Hepatic stellate cell (primary cell): ENCODE data around the gene IGF2BP2.
A peak's percentile ranks its signal among the peaks of the same experiment; 100 is the strongest.

Source experiments
- DNase-seq: peaks from one replicate; pipeline ENCODE4 v3.0.0; 2011; ENCODE audit warnings: low spot score

Gene IGF2BP2

GRCh38 chr3:185732782-185733181, 92.1 kb downstream of the IGF2BP2 start:
- DNase-seq = peak; percentile 60

DNA sequence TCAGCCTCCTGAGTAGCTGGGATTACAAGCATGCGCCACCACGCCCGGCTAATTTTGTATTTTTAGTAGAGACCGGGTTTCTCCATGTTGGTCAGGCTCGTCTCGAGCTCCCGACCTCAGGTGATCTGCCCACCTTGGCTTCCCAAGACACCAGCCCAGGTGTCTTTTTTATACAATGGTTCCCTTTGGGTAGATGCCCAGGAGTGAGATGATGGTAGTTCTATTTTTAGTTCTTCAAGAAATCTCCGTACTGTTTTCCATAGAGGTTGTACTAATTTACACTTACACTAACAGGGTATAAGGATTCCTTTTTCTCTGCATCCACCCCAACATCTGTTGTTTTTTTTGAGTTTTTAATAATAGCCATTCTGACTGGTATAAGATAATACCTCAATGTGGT, 94.3 kb downstream of the IGF2BP2 start:
- DNase-seq = no peak

DNA sequence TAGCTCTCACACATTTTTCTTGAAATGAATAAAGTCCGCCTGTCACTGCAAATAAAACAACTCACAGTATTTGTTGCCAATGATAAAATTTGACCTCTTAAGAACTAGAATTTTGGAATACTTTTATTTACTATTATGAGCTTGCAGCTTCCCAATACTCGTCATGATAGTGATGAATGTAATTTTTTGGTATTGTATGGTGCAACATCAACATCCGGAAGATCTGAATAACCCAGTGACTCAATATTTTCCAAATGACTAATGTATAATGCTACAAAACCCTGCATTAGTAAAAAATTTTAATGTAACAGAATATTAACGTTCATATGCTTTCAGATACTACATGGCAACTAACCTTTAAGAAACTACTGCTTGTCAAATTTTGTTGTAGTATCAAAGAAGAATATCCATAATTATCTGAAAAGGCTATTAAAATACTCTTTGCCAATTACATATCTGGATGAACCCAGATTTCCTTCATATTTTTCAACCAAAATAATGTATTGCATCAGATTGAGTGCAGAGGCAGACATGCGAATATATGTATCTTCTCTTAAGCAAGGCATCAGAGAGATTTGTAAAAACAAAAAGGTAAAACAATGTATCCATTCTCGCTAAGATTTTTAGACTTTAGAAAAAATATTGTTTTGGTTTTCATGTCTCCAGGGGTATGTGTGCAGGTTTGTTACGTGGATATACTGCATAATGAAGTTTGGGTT, 95.3 kb downstream of the IGF2BP2 start:
- peak; percentile 65 for DNase-seq

- no peak for DNase-seq
Measured at GRCh38 chr3:185728630-185729336, 96.1 kb downstream of the IGF2BP2 start.

DNA sequence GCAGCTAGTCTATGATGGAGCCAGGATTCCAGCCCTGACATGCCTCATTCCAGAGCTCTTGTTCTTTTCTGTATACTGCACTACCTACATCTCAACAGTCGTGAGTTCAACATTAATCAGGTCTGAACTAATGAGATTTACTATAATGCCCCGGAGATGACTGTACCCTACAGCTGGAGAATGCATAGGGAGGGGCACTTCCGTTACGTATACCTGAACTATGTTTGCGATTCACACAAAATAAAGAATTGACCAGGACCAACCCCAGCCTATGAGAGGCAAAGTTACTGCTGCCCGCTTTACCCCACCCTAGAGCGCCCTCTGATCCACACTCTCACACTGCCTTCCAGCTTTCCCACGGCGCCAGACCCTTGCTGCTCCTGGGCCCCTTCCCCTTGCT, 97.0 kb downstream of the IGF2BP2 start:
- no peak for DNase-seq

DNA sequence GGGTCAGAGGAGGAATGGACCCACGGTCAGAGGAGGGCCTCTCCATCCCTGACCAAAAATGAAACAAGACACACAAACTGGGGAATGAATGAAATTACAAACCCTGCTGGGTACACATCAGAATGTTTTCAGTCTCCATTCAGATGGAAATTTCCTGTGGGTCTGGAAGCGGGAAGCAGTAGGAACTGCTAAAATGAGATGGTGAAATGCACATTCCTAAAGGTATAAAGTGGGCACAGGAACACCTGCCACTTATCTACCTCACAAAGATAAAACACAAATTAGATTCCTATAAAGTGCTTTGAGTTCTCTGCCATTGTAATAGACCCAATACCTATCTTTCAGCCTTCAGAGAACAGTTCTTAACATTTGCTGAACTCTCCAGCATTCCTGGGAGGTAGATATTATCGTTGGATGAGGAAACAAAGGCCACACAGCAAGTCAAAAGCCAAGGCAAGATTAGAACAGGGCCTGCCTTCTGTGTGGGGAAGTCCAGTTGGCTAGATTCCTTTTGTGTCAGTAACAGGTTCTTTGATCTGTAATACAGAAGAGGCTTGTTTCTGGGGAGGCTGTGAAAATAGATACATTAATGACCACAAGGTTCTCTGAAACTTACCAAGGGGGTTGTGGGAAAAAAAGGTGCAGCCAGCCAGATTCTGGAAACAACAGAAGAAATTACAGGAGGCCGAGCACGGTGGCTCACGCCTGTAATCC, 98.4 kb downstream of the IGF2BP2 start:
- DNase-seq = no peak

- no peak for DNase-seq
Measured at GRCh38 chr3:185724761-185725160, 100.1 kb downstream of the IGF2BP2 start.

DNA sequence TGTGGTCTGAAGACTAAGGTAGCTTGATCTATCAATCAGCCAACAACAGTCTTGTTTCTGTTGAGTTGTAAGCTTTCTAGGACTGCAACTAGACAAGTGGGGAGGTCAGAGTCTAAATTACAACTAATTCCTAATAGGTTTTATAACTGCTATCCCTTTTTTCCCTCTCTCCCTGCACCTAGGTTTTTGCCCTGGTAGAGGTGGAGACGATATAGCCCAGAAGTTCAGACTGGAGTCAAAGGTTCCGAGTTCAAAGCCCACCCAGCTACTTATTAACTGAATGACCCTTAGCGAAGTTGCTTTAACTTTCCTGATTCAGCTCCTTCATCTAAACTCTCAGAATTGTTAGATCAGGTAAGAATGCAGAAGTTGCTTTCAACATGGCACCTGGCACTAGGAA, 100.6 kb downstream of the IGF2BP2 start:
- no peak for DNase-seq

DNA sequence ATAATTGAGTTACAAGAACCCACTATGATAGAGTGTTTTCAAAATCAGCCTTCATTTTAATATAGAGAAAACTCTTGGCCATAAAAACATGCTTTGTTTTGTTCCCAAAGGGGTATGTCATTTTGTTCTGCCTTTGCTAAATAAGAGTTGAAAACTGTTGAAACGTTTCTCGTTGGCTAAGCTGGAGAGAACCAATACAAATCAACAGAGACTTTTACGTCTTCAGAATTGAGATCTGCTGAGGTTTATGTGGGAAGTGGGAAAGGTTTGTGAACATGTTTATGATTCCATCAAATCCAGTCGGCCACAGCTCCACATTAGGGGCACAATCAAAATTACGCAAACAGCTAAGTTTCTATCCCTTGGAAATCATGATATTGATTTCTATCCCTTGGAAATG, 102.0 kb downstream of the IGF2BP2 start:
- no peak for DNase-seq

DNA sequence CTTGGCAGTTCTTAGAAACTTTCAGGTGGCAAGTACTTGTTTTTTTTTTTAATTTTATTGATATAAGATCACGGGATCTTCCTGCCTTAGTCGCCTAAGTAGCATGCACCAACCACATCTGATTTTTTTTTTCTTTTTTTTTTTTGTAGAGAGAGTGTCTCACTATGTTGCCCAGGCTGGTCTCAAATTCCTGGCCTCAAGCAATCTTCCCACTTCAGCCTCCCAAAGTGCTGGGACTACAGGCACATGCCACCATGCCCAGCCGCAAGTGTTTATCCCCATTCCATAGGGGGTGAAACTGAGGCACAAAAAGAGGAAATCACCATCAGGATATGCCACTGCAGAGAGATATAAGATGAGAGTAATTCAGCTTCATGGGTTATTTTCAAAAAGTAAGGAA, 102.9 kb downstream of the IGF2BP2 start:
- DNase-seq = no peak

DNA sequence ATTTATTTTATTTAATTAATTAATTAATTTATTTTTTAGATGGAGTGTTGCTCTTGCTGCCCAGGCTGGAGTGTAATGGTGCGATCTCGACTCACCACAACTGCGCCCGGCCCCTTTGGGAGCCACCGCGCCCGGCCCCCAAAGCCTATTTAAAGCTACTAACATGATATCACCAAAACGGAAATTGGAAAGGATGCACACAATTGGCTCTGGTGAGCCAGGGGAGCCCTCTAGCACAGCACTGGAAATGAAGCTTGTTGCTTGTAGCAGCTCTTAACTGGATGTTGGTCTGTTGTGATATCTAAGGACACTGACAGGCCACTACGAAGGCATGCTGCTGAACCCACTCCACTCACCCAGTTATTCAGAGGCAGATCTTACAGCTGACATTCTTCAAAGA, 104.5 kb downstream of the IGF2BP2 start:
- no peak for DNase-seq

- DNase-seq = no peak
Measured at GRCh38 chr3:185718736-185719593, 105.9 kb downstream of the IGF2BP2 start.

- DNase-seq = no peak
Measured at GRCh38 chr3:185717627-185718402, 107.0 kb downstream of the IGF2BP2 start.

DNA sequence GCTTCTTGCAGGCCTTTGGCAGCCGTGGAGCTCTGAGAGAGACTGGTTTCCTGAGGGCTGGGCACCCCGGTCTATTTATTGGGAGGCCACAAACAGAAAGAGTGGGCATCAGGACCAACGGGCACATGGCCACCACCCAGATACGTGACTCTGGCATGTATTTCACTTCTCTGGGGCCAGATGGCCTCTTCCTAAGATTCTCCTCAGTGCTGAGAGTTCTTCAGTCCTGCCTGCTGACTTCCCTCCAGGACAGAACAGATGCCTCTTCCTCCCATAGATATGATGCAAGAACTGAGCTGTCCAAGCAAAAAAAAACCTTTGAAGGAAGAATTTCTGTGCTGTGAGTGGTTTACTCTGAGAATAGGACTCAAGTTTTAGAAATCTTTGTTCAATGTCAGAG, 107.7 kb downstream of the IGF2BP2 start:
- DNase-seq = peak; percentile 71

- DNase-seq = no peak
Measured at GRCh38 chr3:185716436-185717108, 108.3 kb downstream of the IGF2BP2 start.

DNA sequence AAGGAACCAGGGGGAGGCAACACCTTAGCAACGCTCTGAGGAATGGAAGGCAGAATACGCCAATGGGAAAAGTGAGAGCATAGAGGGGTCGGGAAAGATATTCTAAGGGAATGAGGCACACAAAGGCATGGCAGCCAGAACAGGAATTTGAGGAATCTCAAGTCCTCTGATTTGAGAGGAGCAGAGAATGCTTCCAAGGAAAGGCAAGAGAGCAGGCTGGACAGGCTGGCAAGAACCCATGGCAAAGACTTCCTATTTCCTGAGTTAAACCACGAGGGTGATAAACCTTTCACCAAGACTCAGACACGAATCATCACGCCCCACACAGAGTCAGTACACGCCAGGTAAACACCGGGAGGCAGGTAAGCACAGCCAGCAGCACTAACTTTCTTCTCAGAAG, 109.8 kb downstream of the IGF2BP2 start:
- no peak for DNase-seq

DNA sequence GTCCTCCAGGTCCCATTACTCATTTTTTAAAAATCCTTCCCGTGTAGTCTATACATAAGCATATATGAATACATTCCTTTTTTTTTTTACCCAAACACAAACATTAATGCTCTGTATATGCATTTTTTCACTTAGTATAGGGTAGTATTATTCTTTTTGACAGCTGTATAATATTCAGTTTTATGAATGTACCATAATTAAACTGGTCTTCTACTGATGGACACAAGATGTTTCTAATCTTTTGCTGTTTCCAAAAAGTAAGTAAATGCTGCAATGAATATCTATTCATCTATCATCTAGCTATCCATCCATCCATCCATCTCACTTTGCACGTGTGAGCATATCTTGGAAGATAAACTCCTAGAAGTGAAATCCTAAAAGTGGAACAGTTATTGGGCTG, 110.8 kb downstream of the IGF2BP2 start:
- DNase-seq = no peak

DNA sequence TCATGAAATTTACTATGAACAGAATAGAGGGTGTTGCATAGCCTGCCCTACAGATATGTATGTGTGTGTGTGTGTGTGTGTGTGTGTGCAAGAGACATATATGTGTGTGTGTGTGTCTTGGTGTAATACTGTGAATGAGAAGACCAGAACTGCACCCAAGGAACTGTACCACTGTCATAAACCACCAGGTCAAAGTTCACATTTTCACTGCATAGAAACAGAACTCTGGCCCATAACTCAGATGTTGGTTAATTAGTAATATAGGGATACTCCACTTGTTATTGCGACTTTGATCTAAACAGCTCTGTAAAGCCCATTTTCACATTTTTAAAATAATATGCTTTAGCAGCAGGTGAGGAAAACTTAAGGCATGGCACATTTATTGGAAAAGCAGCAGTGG, 111.8 kb downstream of the IGF2BP2 start:
- DNase-seq = no peak

DNA sequence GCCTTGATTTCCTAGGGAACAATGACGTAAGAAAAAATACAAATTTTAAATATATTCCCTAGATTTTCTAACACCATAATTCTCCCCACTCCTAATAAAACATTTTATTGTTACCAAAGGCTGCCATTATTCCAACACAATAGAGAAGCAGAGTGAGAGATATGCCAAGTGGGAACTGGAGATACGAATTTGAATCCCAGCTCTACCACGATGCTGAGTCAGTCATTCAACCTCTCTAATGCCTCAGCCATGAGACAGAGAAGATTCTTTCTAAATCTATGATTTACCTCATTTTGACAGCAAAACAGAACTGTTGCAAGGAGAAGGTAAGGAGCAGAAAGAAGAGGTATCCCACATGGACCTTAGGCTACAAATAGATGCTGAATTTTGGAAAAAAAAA, 112.5 kb downstream of the IGF2BP2 start:
- DNase-seq = no peak

DNA sequence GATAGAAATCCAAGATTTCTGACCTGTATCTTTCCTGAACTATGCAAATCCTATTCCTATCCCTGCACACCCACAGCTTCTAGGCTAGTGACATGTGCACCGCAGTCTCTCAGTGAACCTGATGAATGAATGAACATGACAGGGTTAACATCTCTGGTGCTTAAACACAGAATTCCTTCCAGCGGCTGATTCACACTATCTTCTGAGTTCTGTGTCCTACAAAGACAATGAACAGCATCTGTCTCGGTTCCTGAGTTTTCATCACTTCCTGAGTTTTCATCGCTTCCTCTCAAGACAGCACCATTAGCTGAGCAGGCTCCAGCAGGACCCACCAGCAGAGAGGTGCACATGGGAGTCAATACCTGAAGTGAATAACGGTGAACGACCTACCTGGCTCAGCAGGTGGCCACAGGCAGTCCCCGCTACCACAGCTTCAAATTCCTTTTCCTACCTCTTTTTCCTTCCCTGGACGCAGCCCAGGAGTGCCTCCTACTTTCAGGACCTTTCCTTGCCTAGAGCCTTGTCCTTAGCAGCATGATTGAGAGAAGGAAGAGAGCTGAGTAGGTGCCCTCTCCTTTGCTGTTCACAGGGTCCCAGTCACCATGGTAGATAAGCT, 113.5 kb downstream of the IGF2BP2 start:
- no peak for DNase-seq
